GM23338 (cell line): ENCODE results near the gene CAVIN2. TPM values are rescaled to one million over a fixed set of nuclear protein-coding genes. Genes with fewer than 3 reads are reported as not detected.

Source experiments
- ATAC-seq: fragments of 200-7000 bp; cut with Tn5 transposase; 3 replicates; pipeline ENCODE4 v1.9.1; 2020
- DNase-seq: peaks from one replicate; pipeline ENCODE4 v3.0.0-alpha.2; 2015; ENCODE audit warnings: low spot score
- H2AFZ ChIP-seq: fragments of 200-600 bp; sonication (generic); 2 replicates; pipeline ENCODE4 v1.8.0; 2016; ENCODE audit warnings: antibody characterized with exemption, mild to moderate bottlenecking, moderate library complexity
- H3F3A ChIP-seq: fragments of 200-600 bp; sonication (generic); replicated peaks from 2 replicates; pipeline ENCODE4 v1.8.0; 2017; ENCODE audit warnings: antibody characterized with exemption, mixed run types, low read depth
- H3K27ac ChIP-seq: fragments of 200-600 bp; sonication (generic); 2 replicates; pipeline ENCODE4 v1.6.1; 2016; ENCODE audit warnings: low read depth
- H3K27me3 ChIP-seq: fragments of 200-600 bp; sonication (generic); 2 replicates; pipeline ENCODE4 v1.8.0; 2016; ENCODE audit warnings: mild to moderate bottlenecking, mixed run types, moderate library complexity; ENCODE audit not compliant: insufficient read depth
- H3K36me3 ChIP-seq: fragments of 200-600 bp; sonication (generic); 2 replicates; pipeline ENCODE4 v1.8.0; 2016; ENCODE audit warnings: mild to moderate bottlenecking; ENCODE audit not compliant: insufficient read depth
- H3K4me1 ChIP-seq: fragments of 200-600 bp; sonication (generic); 2 replicates; pipeline ENCODE4 v1.8.0; 2016; ENCODE audit warnings: mild to moderate bottlenecking, moderate library complexity; ENCODE audit not compliant: insufficient read depth
- H3K4me2 ChIP-seq: fragments of 200-600 bp; sonication (generic); 2 replicates; pipeline ENCODE4 v1.7.1; 2017; ENCODE audit warnings: mixed run types
- H3K4me3 ChIP-seq: fragments of 200-600 bp; sonication (generic); 2 replicates; pipeline ENCODE4 v1.6.1; 2016; ENCODE audit warnings: mixed run types
- H3K79me2 ChIP-seq: fragments of 200-600 bp; sonication (generic); replicated peaks from 2 replicates; pipeline ENCODE4 v1.8.0; 2017; ENCODE audit warnings: mild to moderate bottlenecking; ENCODE audit not compliant: insufficient read depth
- H3K9me2 ChIP-seq: fragments of 200-600 bp; sonication (generic); 2 replicates; pipeline ENCODE4 v1.8.0; 2017; ENCODE audit not compliant: insufficient read depth
- H4K20me1 ChIP-seq: fragments of 200-600 bp; sonication (generic); replicated peaks from 2 replicates; pipeline ENCODE4 v1.8.0; 2017; ENCODE audit warnings: mild to moderate bottlenecking; ENCODE audit not compliant: insufficient read depth
- H3K27ac Mint-ChIP-seq: 2 replicates; pipeline ENCODE4 v1.8.0; 2020; ENCODE audit warnings: inconsistent platforms, mild to moderate bottlenecking, moderate library complexity, mixed read lengths
- H3K27me3 Mint-ChIP-seq: 3 replicates; pipeline ENCODE4 v1.8.0; 2022; ENCODE audit warnings: low read depth, mild to moderate bottlenecking, moderate library complexity, mixed read lengths, inconsistent platforms; ENCODE audit not compliant: insufficient read depth, poor library complexity
- H3K36me3 Mint-ChIP-seq: 3 replicates; pipeline ENCODE4 v1.8.0; 2021; ENCODE audit warnings: low read depth, mild to moderate bottlenecking, inconsistent platforms, moderate library complexity, mixed read lengths
- H3K4me1 Mint-ChIP-seq: 3 replicates; pipeline ENCODE4 v1.8.0; 2020; ENCODE audit warnings: mild to moderate bottlenecking, inconsistent platforms, mixed read lengths
- H3K4me3 Mint-ChIP-seq: 3 replicates; pipeline ENCODE4 v1.8.0; 2021; ENCODE audit warnings: moderate library complexity, mild to moderate bottlenecking, inconsistent platforms, mixed read lengths
- H3K9me3 Mint-ChIP-seq: 3 replicates; pipeline ENCODE4 v1.8.0; 2020; ENCODE audit warnings: moderate library complexity, mild to moderate bottlenecking, inconsistent platforms, mixed read lengths
- JUNB ChIP-seq: IDR thresholded peaks from one replicate; pipeline ENCODE4 v1.6.1; 2016; ENCODE audit warnings: antibody characterized with exemption; ENCODE audit not compliant: unreplicated experiment
- ZNF114 ChIP-seq: fragments of 250-450 bp; sonication (Bioruptor Pico); IDR thresholded peaks from 2 replicates; pipeline ENCODE4 v1.5.0; 2020; ENCODE audit warnings: mild to moderate bottlenecking, moderate library complexity
- polyA plus RNA-seq: library from polyadenylated mRNA; unstranded; fragments of >200 nt; fragmentation: Nextera tagmentation; extraction: Ambion mirVana; gene quantifications from 2 replicates; pipeline ENCODE4 v1.2.1, GENCODE V29; 2016
- total RNA-seq: library from RNA; depleted of rRNA; stranded (reverse); fragments of >200 nt; shearing (Covaris generic); gene quantifications from 2 replicates; pipeline ENCODE4 v1.2.3, GENCODE V29; 2014
- TF ChIP-seq, protein P1 (sequence below): fragments of 250-450 bp; sonication (Bioruptor Pico); IDR thresholded peaks from 2 replicates; pipeline ENCODE4 v1.5.0; 2020; ENCODE audit warnings: mild to moderate bottlenecking, moderate library complexity
- TF ChIP-seq, protein P2 (sequence below): IDR thresholded peaks from 2 replicates; pipeline ENCODE4 v1.6.1; 2016; ENCODE audit warnings: antibody characterized with exemption
- TF ChIP-seq, protein P3 (sequence below), 2 experiments: fragments of 200-600 bp in 1 of 2; sonication (generic) in 1 of 2; conservative IDR thresholded peaks; 2 replicates each; pipeline versions ENCODE4 v1.5.1 to v1.6.1; 2016 to 2017; ENCODE audit warnings: antibody characterized with exemption in 2 of 2, low read depth in 2 of 2, mild to moderate bottlenecking in 2 of 2, moderate library complexity in 1 of 2

CAVIN2 gene
- total and polyA plus RNA-seq, 2 experiments from 2014 or later, result 0.07 to 0.15 TPM

DNA sequence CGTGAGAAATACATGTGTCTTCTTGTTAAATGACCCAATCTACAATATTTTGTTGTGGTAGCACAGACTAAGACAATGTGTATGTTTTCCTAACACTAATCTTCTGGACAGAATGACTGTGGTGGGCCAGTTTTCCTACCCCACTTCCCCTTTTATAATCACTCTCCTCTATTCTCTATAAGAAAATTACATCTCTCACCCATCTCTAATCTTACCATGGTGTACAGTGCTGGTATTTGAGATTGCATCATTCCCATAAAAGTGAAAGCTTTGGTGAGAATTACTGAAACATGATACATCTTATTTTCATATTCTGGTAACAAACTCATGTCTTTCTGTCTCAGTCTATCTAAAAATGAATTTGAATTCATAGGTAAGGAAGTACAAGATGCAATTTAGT, 40.5 kb downstream of the CAVIN2 start:
- Mint-ChIP-seq H3K9me3 (no peaks in the 10 kb centered on the region; the same call in 2 of the 3 replicates), H3K4me1 (no peaks in the 10 kb centered on the region), H3K27me3 (peaks cover 2% of the 10 kb centered on the region), H3K36me3 (no peaks in the 10 kb centered on the region), H3K27ac (no peak overlapping the region), H3K4me3 (no peak overlapping the region)
- Histone ChIP-seq H3K27me3 (no peaks in the 10 kb centered on the region), H3F3A (no peaks in the 10 kb centered on the region), H3K36me3 (no peaks in the 10 kb centered on the region), H4K20me1 (no peaks in the 10 kb centered on the region), H3K9me2 (no peaks in the 10 kb centered on the region), H3K4me2 (no peak overlapping the region), H3K27ac (no peak overlapping the region), H3K4me3 (no peak overlapping the region), H3K79me2 (no peaks in the 10 kb centered on the region), H2AFZ (no peak overlapping the region), H3K4me1 (no peaks in the 10 kb centered on the region)
- DNase-seq (no peak), ATAC-seq (no peak)
- TF ChIP-seq, protein P1, sequence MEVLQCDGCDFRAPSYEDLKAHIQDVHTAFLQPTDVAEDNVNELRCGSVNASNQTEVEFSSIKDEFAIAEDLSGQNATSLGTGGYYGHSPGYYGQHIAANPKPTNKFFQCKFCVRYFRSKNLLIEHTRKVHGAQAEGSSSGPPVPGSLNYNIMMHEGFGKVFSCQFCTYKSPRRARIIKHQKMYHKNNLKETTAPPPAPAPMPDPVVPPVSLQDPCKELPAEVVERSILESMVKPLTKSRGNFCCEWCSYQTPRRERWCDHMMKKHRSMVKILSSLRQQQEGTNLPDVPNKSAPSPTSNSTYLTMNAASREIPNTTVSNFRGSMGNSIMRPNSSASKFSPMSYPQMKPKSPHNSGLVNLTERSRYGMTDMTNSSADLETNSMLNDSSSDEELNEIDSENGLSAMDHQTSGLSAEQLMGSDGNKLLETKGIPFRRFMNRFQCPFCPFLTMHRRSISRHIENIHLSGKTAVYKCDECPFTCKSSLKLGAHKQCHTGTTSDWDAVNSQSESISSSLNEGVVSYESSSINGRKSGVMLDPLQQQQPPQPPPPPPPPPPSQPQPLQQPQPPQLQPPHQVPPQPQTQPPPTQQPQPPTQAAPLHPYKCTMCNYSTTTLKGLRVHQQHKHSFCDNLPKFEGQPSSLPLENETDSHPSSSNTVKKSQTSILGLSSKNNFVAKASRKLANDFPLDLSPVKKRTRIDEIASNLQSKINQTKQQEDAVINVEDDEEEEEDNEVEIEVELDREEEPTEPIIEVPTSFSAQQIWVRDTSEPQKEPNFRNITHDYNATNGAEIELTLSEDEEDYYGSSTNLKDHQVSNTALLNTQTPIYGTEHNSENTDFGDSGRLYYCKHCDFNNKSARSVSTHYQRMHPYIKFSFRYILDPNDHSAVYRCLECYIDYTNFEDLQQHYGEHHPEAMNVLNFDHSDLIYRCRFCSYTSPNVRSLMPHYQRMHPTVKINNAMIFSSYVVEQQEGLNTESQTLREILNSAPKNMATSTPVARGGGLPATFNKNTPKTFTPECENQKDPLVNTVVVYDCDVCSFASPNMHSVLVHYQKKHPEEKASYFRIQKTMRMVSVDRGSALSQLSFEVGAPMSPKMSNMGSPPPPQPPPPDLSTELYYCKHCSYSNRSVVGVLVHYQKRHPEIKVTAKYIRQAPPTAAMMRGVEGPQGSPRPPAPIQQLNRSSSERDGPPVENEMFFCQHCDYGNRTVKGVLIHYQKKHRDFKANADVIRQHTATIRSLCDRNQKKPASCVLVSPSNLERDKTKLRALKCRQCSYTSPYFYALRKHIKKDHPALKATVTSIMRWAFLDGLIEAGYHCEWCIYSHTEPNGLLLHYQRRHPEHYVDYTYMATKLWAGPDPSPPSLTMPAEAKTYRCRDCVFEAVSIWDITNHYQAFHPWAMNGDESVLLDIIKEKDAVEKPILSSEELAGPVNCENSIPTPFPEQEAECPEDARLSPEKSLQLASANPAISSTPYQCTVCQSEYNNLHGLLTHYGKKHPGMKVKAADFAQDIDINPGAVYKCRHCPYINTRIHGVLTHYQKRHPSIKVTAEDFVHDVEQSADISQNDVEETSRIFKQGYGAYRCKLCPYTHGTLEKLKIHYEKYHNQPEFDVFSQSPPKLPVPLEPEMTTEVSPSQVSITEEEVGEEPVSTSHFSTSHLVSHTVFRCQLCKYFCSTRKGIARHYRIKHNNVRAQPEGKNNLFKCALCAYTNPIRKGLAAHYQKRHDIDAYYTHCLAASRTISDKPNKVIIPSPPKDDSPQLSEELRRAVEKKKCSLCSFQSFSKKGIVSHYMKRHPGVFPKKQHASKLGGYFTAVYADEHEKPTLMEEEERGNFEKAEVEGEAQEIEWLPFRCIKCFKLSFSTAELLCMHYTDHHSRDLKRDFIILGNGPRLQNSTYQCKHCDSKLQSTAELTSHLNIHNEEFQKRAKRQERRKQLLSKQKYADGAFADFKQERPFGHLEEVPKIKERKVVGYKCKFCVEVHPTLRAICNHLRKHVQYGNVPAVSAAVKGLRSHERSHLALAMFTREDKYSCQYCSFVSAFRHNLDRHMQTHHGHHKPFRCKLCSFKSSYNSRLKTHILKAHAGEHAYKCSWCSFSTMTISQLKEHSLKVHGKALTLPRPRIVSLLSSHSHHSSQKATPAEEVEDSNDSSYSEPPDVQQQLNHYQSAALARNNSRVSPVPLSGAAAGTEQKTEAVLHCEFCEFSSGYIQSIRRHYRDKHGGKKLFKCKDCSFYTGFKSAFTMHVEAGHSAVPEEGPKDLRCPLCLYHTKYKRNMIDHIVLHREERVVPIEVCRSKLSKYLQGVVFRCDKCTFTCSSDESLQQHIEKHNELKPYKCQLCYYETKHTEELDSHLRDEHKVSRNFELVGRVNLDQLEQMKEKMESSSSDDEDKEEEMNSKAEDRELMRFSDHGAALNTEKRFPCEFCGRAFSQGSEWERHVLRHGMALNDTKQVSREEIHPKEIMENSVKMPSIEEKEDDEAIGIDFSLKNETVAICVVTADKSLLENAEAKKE, result no peak
- TF ChIP-seq, protein P2, sequence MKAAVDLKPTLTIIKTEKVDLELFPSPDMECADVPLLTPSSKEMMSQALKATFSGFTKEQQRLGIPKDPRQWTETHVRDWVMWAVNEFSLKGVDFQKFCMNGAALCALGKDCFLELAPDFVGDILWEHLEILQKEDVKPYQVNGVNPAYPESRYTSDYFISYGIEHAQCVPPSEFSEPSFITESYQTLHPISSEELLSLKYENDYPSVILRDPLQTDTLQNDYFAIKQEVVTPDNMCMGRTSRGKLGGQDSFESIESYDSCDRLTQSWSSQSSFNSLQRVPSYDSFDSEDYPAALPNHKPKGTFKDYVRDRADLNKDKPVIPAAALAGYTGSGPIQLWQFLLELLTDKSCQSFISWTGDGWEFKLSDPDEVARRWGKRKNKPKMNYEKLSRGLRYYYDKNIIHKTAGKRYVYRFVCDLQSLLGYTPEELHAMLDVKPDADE, result no peak
- TF ChIP-seq ZNF114 (no peak), JUNB (no peak)
- TF ChIP-seq, protein P3, sequence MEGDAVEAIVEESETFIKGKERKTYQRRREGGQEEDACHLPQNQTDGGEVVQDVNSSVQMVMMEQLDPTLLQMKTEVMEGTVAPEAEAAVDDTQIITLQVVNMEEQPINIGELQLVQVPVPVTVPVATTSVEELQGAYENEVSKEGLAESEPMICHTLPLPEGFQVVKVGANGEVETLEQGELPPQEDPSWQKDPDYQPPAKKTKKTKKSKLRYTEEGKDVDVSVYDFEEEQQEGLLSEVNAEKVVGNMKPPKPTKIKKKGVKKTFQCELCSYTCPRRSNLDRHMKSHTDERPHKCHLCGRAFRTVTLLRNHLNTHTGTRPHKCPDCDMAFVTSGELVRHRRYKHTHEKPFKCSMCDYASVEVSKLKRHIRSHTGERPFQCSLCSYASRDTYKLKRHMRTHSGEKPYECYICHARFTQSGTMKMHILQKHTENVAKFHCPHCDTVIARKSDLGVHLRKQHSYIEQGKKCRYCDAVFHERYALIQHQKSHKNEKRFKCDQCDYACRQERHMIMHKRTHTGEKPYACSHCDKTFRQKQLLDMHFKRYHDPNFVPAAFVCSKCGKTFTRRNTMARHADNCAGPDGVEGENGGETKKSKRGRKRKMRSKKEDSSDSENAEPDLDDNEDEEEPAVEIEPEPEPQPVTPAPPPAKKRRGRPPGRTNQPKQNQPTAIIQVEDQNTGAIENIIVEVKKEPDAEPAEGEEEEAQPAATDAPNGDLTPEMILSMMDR (conservative IDR thresholded peaks at IDR 0.05; ENCODE audit: low read depth in 2 of 2), result no peak
